Measurements from ENCODE around the gene TTC39C.
"Not testable (repeated sequence)": the region's sequence is repeated elsewhere in the genome, so short reads cannot be mapped to it uniquely, and the experiment has no call there.

Gene TTC39C

GRCh38 chr18:24142376-24142775 lies 127.8 kb downstream of the TTC39C start:
- peaks cover 7% of the 10 kb centered on the region for H3K27me3 Mint-ChIP-seq
- ATAC-seq (ENCODE audit: low read depth) (no peak), DNase-seq (ENCODE audit: low spot score in 2 of 2) (no peak)
- no peak overlapping the region for H3K27ac Mint-ChIP-seq
- H3K4me1 Mint-ChIP-seq = peaks cover 10% of the 10 kb centered on the region
- peaks cover 2% of the 10 kb centered on the region for H3K9me3 Mint-ChIP-seq
- H3K4me3 Mint-ChIP-seq = no peak overlapping the region
- H3K36me3 Mint-ChIP-seq = no peaks in the 10 kb centered on the region

- ATAC-seq (ENCODE audit: low read depth); H3K36me3 Mint-ChIP-seq; H3K27me3 Mint-ChIP-seq; H3K4me1 Mint-ChIP-seq; H3K9me3 Mint-ChIP-seq; H3K27ac Mint-ChIP-seq; H3K4me3 Mint-ChIP-seq; DNase-seq (ENCODE audit: low spot score in 2 of 2): not testable (repeated sequence)
Measured at GRCh38 chr18:24149591-24149990, 135.0 kb downstream of the TTC39C start.

GRCh38 chr18:24153397-24153796 lies 138.8 kb downstream of the TTC39C start:
- H3K27ac Mint-ChIP-seq = no peak overlapping the region
- H3K27me3 Mint-ChIP-seq = no peaks in the 10 kb centered on the region
- no peaks in the 10 kb centered on the region for H3K9me3 Mint-ChIP-seq
- DNase-seq (ENCODE audit: low spot score in 2 of 2) = no peak
- ATAC-seq (ENCODE audit: low read depth) = peak; percentile 39
- no peak overlapping the region for H3K4me3 Mint-ChIP-seq
- no peaks in the 10 kb centered on the region for H3K36me3 Mint-ChIP-seq
- no peaks in the 10 kb centered on the region for H3K4me1 Mint-ChIP-seq

DNA sequence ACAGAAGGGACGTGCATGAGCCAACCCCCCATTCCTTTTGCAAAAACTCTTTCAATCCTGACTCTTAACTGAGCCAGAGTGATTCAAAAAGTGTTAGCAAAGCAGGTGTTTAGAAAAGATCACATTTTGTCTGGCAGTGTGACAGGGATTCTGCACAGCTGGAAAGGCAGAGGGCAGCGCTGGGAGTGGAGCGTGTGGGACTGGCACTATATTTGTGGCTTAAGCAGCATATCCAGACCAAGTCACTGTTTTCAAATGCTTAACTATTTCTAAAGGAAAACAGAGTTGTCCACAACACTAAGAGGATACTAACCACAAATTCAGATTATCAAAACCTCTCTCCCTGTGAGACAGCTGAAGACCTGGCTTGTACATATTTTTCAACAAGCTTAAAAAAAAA lies 143.3 kb downstream of the TTC39C start:
- Mint-ChIP-seq H3K27me3 (no peaks in the 10 kb centered on the region), H3K4me3 (no peak overlapping the region), H3K4me1 (no peaks in the 10 kb centered on the region), H3K36me3 (no peaks in the 10 kb centered on the region), H3K27ac (no peak overlapping the region), H3K9me3 (no peaks in the 10 kb centered on the region)
- no peak for ATAC-seq (ENCODE audit: low read depth)
- no peak for DNase-seq (ENCODE audit: low spot score in 2 of 2)

- H3K27me3 Mint-ChIP-seq = peaks cover 6% of the 10 kb centered on the region
- DNase-seq (ENCODE audit: low spot score in 2 of 2) = no peak
- no peak overlapping the region for H3K27ac Mint-ChIP-seq
- H3K4me1 Mint-ChIP-seq = no peaks in the 10 kb centered on the region
- ATAC-seq (ENCODE audit: low read depth) = no peak
- H3K4me3 Mint-ChIP-seq = no peak overlapping the region
- H3K36me3 Mint-ChIP-seq = no peaks in the 10 kb centered on the region
- H3K9me3 Mint-ChIP-seq = no peaks in the 10 kb centered on the region
Measured at GRCh38 chr18:24160086-24160485, 145.5 kb downstream of the TTC39C start.

DNA sequence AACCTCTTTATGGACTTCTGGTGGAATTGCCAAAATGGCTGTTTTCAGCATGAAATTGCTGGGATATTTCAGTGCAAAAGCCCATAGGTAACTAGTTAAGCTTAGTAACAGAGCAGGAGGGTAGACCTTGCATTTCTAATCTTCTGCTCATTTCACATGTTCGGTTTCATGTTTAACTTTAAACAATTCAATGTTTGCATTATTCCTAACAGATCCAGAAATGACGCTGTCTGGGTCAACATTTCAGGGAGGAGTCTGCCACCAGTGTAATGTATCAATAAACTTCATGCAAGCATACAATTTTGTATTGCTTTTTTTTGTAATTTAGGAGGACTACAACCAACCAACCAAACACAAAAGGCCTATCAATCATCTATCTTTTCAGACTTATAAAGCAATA lies 146.8 kb downstream of the TTC39C start:
- no peaks in the 10 kb centered on the region for H3K4me1 Mint-ChIP-seq
- H3K36me3 Mint-ChIP-seq = no peaks in the 10 kb centered on the region
- ATAC-seq (ENCODE audit: low read depth) = no peak
- H3K27ac Mint-ChIP-seq = no peak overlapping the region
- no peak for DNase-seq (ENCODE audit: low spot score in 2 of 2)
- no peak overlapping the region for H3K4me3 Mint-ChIP-seq
- peaks cover 6% of the 10 kb centered on the region for H3K27me3 Mint-ChIP-seq
- H3K9me3 Mint-ChIP-seq = no peaks in the 10 kb centered on the region

GRCh38 chr18:24168496-24168895 lies 153.9 kb downstream of the TTC39C start:
- Mint-ChIP-seq H3K4me3 (no peak overlapping the region), H3K27ac (no peak overlapping the region), H3K27me3 (peaks cover 6% of the 10 kb centered on the region), H3K36me3 (no peaks in the 10 kb centered on the region), H3K4me1 (no peaks in the 10 kb centered on the region), H3K9me3 (no peaks in the 10 kb centered on the region)
- ATAC-seq (ENCODE audit: low read depth) (no peak), DNase-seq (ENCODE audit: low spot score in 2 of 2) (no peak)

DNA sequence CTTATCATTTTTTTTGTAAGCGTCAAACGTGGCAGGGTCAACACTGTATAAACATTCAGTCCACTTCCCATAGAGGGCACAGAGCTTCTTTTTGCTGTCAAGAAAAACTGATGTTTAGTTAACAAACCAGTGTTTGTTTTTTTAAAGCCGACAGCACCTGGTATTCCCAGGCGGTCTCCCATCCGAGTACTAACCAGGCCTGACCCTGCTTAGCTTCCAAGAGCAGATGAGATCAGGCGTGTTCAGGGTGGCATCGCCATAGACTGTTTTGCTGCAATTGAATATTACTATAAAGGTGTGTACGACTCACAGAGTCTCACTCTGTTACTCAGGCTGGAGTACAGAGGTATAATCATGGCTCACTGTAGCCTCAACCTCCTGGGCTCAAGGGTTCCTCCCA lies 155.8 kb downstream of the TTC39C start:
- H3K9me3 Mint-ChIP-seq = no peaks in the 10 kb centered on the region
- no peaks in the 10 kb centered on the region for H3K36me3 Mint-ChIP-seq
- no peaks in the 10 kb centered on the region for H3K4me1 Mint-ChIP-seq
- H3K27me3 Mint-ChIP-seq = no peaks in the 10 kb centered on the region
- DNase-seq (ENCODE audit: low spot score in 2 of 2) (no peak), ATAC-seq (ENCODE audit: low read depth) (no peak)
- H3K27ac Mint-ChIP-seq = peak overlapping the region; percentile 43
- H3K4me3 Mint-ChIP-seq = no peak overlapping the region

DNA sequence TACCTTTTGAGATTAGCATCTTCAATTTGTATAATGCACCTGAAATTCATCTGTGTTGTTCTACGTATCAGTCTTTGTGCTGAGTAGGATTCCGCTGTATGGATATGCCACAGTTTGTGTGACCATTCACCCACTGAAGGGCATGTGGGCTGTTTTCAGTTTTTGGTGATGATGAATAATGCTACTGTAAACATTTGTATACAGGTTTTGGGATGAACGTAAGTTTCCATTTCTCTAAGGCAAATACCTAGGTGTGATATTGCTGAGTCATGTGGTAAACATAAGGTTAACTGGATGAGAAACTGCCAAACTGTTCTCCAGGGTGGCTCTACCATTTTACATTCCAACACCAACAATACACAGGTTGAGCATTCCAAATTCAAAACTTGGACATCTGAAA lies 159.4 kb downstream of the TTC39C start:
- H3K36me3 Mint-ChIP-seq = no peaks in the 10 kb centered on the region
- H3K4me1 Mint-ChIP-seq = peaks cover 13% of the 10 kb centered on the region
- ATAC-seq (ENCODE audit: low read depth) (no peak), DNase-seq (ENCODE audit: low spot score in 2 of 2) (no peak)
- H3K9me3 Mint-ChIP-seq = no peaks in the 10 kb centered on the region
- H3K4me3 Mint-ChIP-seq = no peak overlapping the region
- no peaks in the 10 kb centered on the region for H3K27me3 Mint-ChIP-seq
- no peak overlapping the region for H3K27ac Mint-ChIP-seq

DNA sequence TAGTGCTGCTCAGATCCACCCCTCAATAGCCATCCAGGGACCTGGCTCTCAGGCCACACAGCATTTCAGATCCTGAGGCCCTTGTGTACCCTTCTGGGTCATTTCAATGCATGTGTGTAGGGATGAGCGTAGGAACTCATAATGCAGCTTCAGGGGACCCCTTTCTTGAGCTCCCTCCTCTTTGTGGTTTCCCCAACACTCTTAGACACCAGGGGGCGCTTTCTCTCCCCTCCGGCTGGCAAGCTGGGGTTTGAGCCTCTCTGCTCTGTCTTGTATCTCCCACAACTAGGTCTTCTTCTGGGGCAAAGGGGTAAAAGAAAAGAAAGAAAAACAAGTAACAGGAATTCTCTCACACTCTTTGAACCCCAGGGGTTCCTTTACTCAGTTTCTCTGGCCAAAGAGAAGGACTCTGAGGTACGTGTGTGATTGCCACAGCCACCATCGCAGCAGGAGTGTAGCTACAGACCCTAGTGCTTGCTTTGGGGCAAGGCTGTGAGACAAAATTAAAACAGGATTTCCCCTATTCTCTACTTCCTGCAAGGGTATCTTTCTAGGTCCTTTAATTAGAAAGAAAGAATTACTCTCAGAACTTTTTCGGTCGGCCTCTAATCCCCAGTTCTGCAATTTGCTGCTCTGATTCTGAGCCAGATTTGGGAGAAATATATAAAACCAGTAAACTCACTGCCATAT lies 162.3 kb downstream of the TTC39C start:
- H3K4me1 Mint-ChIP-seq = peaks cover 13% of the 10 kb centered on the region
- H3K27ac Mint-ChIP-seq = peak overlapping the region; percentile 84
- no peaks in the 10 kb centered on the region for H3K36me3 Mint-ChIP-seq
- H3K27me3 Mint-ChIP-seq = no peaks in the 10 kb centered on the region
- ATAC-seq (ENCODE audit: low read depth) = peak; percentile 89
- H3K4me3 Mint-ChIP-seq = peak overlapping the region; percentile 69
- H3K9me3 Mint-ChIP-seq = no peaks in the 10 kb centered on the region
- DNase-seq (ENCODE audit: low spot score in 2 of 2) = peak; percentile 52 to 54

DNA sequence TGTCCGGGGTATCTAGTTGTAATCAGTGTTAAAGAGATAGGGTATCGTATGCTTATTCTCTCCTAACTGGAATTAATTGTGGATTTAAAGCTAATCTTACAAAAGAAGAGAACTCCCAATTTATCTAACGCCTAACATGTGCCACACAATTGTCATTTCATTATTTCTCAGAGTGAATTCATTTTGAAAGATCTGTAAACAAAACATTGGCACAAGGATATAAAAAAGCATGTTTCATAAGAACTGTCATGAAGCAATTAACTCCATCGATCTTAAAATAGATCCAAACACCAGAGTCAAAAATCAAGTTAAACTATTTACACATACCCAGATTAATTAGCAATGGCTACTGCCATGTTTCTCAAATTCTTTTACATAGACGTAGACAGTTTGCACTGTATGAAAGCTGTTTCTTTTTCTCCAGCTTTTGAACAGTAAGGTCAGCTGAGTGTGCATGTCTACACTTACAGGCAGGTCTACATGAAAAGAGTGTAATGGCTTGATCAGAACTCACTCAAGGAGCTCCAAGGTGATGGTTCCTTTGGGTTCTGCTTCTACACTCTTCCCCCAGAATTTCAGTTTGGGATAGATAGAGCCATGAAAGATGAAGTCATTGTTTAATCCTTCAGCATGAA lies 163.1 kb downstream of the TTC39C start:
- no peak for DNase-seq (ENCODE audit: low spot score in 2 of 2)
- Mint-ChIP-seq H3K36me3 (no peaks in the 10 kb centered on the region), H3K4me3 (no peak overlapping the region), H3K27ac (peak overlapping the region; percentile 84), H3K27me3 (no peaks in the 10 kb centered on the region), H3K4me1 (peaks cover 13% of the 10 kb centered on the region), H3K9me3 (no peaks in the 10 kb centered on the region)
- no peak for ATAC-seq (ENCODE audit: low read depth)

GRCh38 chr18:24180048-24180447 lies 165.5 kb downstream of the TTC39C start:
- no peak for DNase-seq (ENCODE audit: low spot score in 2 of 2)
- Mint-ChIP-seq H3K4me3 (no peak overlapping the region), H3K27ac (no peak overlapping the region), H3K36me3 (no peaks in the 10 kb centered on the region), H3K9me3 (no peaks in the 10 kb centered on the region), H3K27me3 (peaks cover 3% of the 10 kb centered on the region), H3K4me1 (peaks cover 13% of the 10 kb centered on the region)
- ATAC-seq (ENCODE audit: low read depth) = no peak

GRCh38 chr18:24181806-24182205 lies 167.3 kb downstream of the TTC39C start:
- DNase-seq (ENCODE audit: low spot score in 2 of 2) = no peak
- Mint-ChIP-seq H3K9me3 (no peaks in the 10 kb centered on the region), H3K4me3 (no peak overlapping the region), H3K27ac (no peak overlapping the region), H3K36me3 (no peaks in the 10 kb centered on the region), H3K27me3 (peaks cover 3% of the 10 kb centered on the region), H3K4me1 (peaks cover 10% of the 10 kb centered on the region)
- ATAC-seq (ENCODE audit: low read depth) = no peak

Measured in memory B cell (primary cell).